ENCODE measurements around the gene CD209.

DNA sequence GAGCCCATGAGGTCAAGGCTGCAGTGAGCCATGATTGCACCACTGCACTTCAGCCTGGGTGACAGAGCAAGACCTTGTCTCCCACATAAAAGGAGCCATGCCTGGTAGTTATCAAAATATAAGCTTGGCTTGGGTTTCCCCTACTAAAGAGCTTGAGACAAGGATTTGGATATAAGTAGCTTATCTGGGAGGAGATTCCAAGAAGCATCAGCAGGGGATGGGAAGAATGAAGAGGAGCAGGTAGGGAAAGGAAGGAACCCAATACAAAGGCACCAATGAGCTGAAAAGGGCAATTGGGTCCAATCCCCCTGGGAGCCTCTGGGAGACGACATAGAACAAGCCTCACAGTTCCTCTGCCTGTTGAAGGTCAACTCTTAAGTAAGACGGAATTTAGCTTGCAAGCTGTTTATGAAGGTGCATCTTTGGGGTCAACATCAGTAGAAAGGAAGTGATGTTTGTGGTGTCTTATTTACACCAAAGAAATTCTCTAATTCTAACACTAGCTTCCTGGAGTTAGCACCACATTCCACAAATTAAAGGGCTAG, 8.1 kb downstream of the CD209 start:
- no peak for TF ChIP-seq TAF1 (IDR thresholded peaks at IDR 0.05; ENCODE audit: borderline replicate concordance, insufficient read depth, low read length)
- TF ChIP-seq POLR2AphosphoS5 (IDR thresholded peaks at IDR 0.05; ENCODE audit: low read depth, low read length), result no peak
- no peak for TF ChIP-seq SIN3A (IDR thresholded peaks at IDR 0.05; ENCODE audit: borderline replicate concordance, insufficient read depth, low read length)
- TF ChIP-seq REST (IDR thresholded peaks at IDR 0.05; ENCODE audit: insufficient read depth in 1 of 2, low read depth in 2 of 2, low read length in 2 of 2), result no peak

All from PFSK-1 (cell line).